ACHN (cell line): ENCODE data around the gene MAP3K4.

Source experiments
- DNase-seq: peaks from one replicate; pipeline ENCODE4 v3.0.0-alpha.2; 2015
- in situ Hi-C: cut with HindIII; loops from 2 replicates; pipeline ENCODE4 v1.10.0; 2017; ENCODE audit warnings: low sequenced_read_pairs, low pct_ligation_motif_present, low pct_unique_long_range_greater_than_20kb

The MAP3K4 gene

GRCh38 chr6:161058741-161059140 lies 67.2 kb downstream of the MAP3K4 start:
- in situ Hi-C loops: no loop called here
- DNase-seq: no peak

GRCh38 chr6:161061576-161061975 lies 70.0 kb downstream of the MAP3K4 start:
- in situ Hi-C loops: no loop called here
- DNase-seq: no peak

- in situ Hi-C loops: no loop called here
- DNase-seq: no peak
Observed at GRCh38 chr6:161064915-161065314, 73.3 kb downstream of the MAP3K4 start.

- in situ Hi-C loops: no loop called here
- no peak for DNase-seq
Observed at GRCh38 chr6:161066511-161066910, 74.9 kb downstream of the MAP3K4 start.

GRCh38 chr6:161067749-161068148 lies 76.2 kb downstream of the MAP3K4 start:
- no peak for DNase-seq
- in situ Hi-C loops: no loop called here

GRCh38 chr6:161068321-161068741 lies 76.8 kb downstream of the MAP3K4 start:
- in situ Hi-C loops: no loop called here

GRCh38 chr6:161073930-161074329 lies 82.4 kb downstream of the MAP3K4 start:
- in situ Hi-C loops: no loop called here
- no peak for DNase-seq

More at GRCh38 chr6:161068321-161068741, 76.8 kb downstream of the MAP3K4 start:
- no peak for DNase-seq

GRCh38 chr6:161074496-161075121 lies 83.0 kb downstream of the MAP3K4 start:
- no peak for DNase-seq
- in situ Hi-C loops: no loop called here

- DNase-seq: no peak
- in situ Hi-C loops: no loop called here
Observed at GRCh38 chr6:161076181-161076677, 84.7 kb downstream of the MAP3K4 start.

- no peak for DNase-seq
- in situ Hi-C loops: no loop called here
Observed at GRCh38 chr6:161079566-161080262, 88.1 kb downstream of the MAP3K4 start.

- in situ Hi-C loops: no loop called here
- DNase-seq: no peak
Observed at GRCh38 chr6:161080263-161080970, 88.8 kb downstream of the MAP3K4 start.

GRCh38 chr6:161082215-161082614 lies 90.6 kb downstream of the MAP3K4 start:
- in situ Hi-C loops: no loop called here

GRCh38 chr6:161085246-161085645 lies 93.7 kb downstream of the MAP3K4 start:
- no peak for DNase-seq
- in situ Hi-C loops: no loop called here

More at GRCh38 chr6:161082215-161082614, 90.6 kb downstream of the MAP3K4 start:
- DNase-seq: no peak

- in situ Hi-C loops: no loop called here
- DNase-seq: no peak
Observed at GRCh38 chr6:161088676-161089328, 97.2 kb downstream of the MAP3K4 start.

GRCh38 chr6:161091151-161091550 lies 99.6 kb downstream of the MAP3K4 start:
- DNase-seq: no peak
- in situ Hi-C loops: no loop called here

GRCh38 chr6:161091972-161092701 lies 100.6 kb downstream of the MAP3K4 start:
- DNase-seq: no peak
- in situ Hi-C loops: no loop called here

- in situ Hi-C loops: no loop called here
- no peak for DNase-seq
Observed at GRCh38 chr6:161094955-161095354, 103.4 kb downstream of the MAP3K4 start.

- no peak for DNase-seq
- in situ Hi-C loops: no loop called here
Observed at GRCh38 chr6:161095916-161096315, 104.3 kb downstream of the MAP3K4 start.
